Ishikawa (cell line): Measurements from ENCODE around the gene RNF144B.

Experiments used
- CEBPB ChIP-seq: IDR thresholded peaks from 2 replicates; pipeline ENCODE4 v1.6.1; 2012
- CREB1 ChIP-seq: IDR thresholded peaks from 2 replicates; pipeline ENCODE4 v1.6.1; 2012; ENCODE audit warnings: low read depth
- EGR1 ChIP-seq: IDR thresholded peaks from 2 replicates; pipeline ENCODE4 v1.6.1; 2012
- EP300 ChIP-seq: IDR thresholded peaks from 2 replicates; pipeline ENCODE4 v1.6.1; 2012; ENCODE audit warnings: borderline replicate concordance
- FOXM1 ChIP-seq: IDR thresholded peaks from 2 replicates; pipeline ENCODE4 v1.6.1; 2012; ENCODE audit warnings: low read depth, borderline replicate concordance
- MAX ChIP-seq: IDR thresholded peaks from 2 replicates; pipeline ENCODE4 v1.6.1; 2012
- NFIC ChIP-seq: IDR thresholded peaks from 2 replicates; pipeline ENCODE4 v1.6.1; 2012
- RAD21 ChIP-seq: IDR thresholded peaks from 2 replicates; pipeline ENCODE4 v1.6.1; 2012; ENCODE audit warnings: low read depth
- REST ChIP-seq: IDR thresholded peaks from 2 replicates; pipeline ENCODE4 v1.6.1; 2012; ENCODE audit warnings: low read depth, mild to moderate bottlenecking
- TAF1 ChIP-seq: IDR thresholded peaks from 2 replicates; pipeline ENCODE4 v1.6.1; 2012; ENCODE audit warnings: low read depth, mild to moderate bottlenecking
- TCF12 ChIP-seq: IDR thresholded peaks from 2 replicates; pipeline ENCODE4 v1.6.1; 2012; ENCODE audit warnings: low read depth
- TEAD4 ChIP-seq: IDR thresholded peaks from 2 replicates; pipeline ENCODE4 v1.6.1; 2012
- USF1 ChIP-seq: IDR thresholded peaks from 2 replicates; pipeline ENCODE4 v1.6.1; 2012
- YY1 ChIP-seq: IDR thresholded peaks from 2 replicates; pipeline ENCODE4 v1.6.1; 2012; ENCODE audit warnings: low read depth
- ZBTB7A ChIP-seq: IDR thresholded peaks from 2 replicates; pipeline ENCODE4 v1.6.1; 2012; ENCODE audit warnings: low read depth

RNF144B gene

GRCh38 chr6:18513253-18513798 is 126.2 kb downstream of the RNF144B start:
- no peak for TF ChIP-seq YY1
- no peak for TF ChIP-seq FOXM1
- TF ChIP-seq RAD21: no peak
- TF ChIP-seq REST: no peak
- TF ChIP-seq MAX: no peak
- no peak for TF ChIP-seq ZBTB7A
- no peak for TF ChIP-seq EP300

- no peak for TF ChIP-seq TEAD4
- TF ChIP-seq MAX: no peak
- no peak for TF ChIP-seq TAF1
- TF ChIP-seq NFIC: no peak
- no peak for TF ChIP-seq FOXM1
- TF ChIP-seq REST: no peak
- no peak for TF ChIP-seq CREB1
- no peak for TF ChIP-seq USF1
- TF ChIP-seq EGR1: no peak
- no peak for TF ChIP-seq EP300
These were observed 127.0 kb downstream of the RNF144B start for GRCh38 chr6:18514180-18514579.

GRCh38 chr6:18515767-18516166 is 128.6 kb downstream of the RNF144B start:
- TF ChIP-seq EGR1 (no peak), MAX (no peak), ZBTB7A (no peak), EP300 (no peak), NFIC (no peak), CREB1 (no peak), FOXM1 (no peak), CEBPB (no peak), TEAD4 (no peak), TAF1 (no peak), USF1 (no peak), RAD21 (no peak), REST (no peak), TCF12 (no peak)
